CD14-positive monocyte (primary cell): Measurements from ENCODE around the gene ARHGAP11A. TPM values are rescaled to one million over a fixed set of nuclear protein-coding genes. Genes with fewer than 3 reads are reported as not detected.

Experiments used
- DNase-seq, 3 donors: peaks; one replicate each; pipeline ENCODE4 v3.0.0-alpha.2; 2011 to 2022
- H2AFZ ChIP-seq: 2 replicates; pipeline ENCODE4 v1.6.0; 2012; ENCODE audit warnings: mild to moderate bottlenecking, low read depth, low read length, inconsistent platforms; ENCODE audit not compliant: insufficient read depth, poor library complexity, severe bottlenecking
- H3K27ac ChIP-seq, 2 donors: 1 replicate in 1 of 2; 2 replicates in 1 of 2; pipeline ENCODE4 v1.5.1; 2012 to 2013; ENCODE audit warnings: low read length in 2 of 2, control low read depth in 1 of 2, inconsistent platforms in 1 of 2, low read depth in 1 of 2, mild to moderate bottlenecking in 1 of 2
- H3K27me3 ChIP-seq, 2 donors: one replicate each; pipeline versions ENCODE4 v1.6.0 to v1.6.1; 2011 to 2013; ENCODE audit warnings: low read length in 2 of 2; ENCODE audit not compliant: control insufficient read depth in 2 of 2, insufficient read depth in 2 of 2
- H3K36me3 ChIP-seq, 2 donors: replicated peaks in 1 of 2; 1 replicate in 1 of 2; 2 replicates in 1 of 2; pipeline versions ENCODE4 v1.5.1 to v1.6.1; 2012 to 2013; ENCODE audit warnings: low read length in 2 of 2, control low read depth in 1 of 2, inconsistent platforms in 1 of 2, mild to moderate bottlenecking in 1 of 2; ENCODE audit not compliant: insufficient read depth in 2 of 2, control insufficient read depth in 1 of 2
- H3K4me1 ChIP-seq, 2 donors: 1 replicate in 1 of 2; 2 replicates in 1 of 2; pipeline versions ENCODE4 v1.5.1 to v1.6.1; 2012 to 2013; ENCODE audit warnings: low read length in 2 of 2, control low read depth in 1 of 2, inconsistent platforms in 1 of 2, mild to moderate bottlenecking in 1 of 2, moderate library complexity in 1 of 2; ENCODE audit not compliant: insufficient read depth in 2 of 2, control insufficient read depth in 1 of 2
- H3K4me2 ChIP-seq: replicated peaks from 2 replicates; pipeline ENCODE3; 2012; ENCODE audit warnings: low read length, moderate library complexity, mild to moderate bottlenecking; ENCODE audit not compliant: poor library complexity, severe bottlenecking; ENCODE audit errors: extremely low read depth
- H3K4me3 ChIP-seq, 3 experiments: fragments of 200-600 bp in 1 of 3; sonication (generic) in 1 of 3; replicated peaks in 1 of 3; 1 replicate in 2 of 3; 2 replicates in 1 of 3; pipeline ENCODE4 v1.5.1; 2011 to 2013; ENCODE audit warnings: low read length in 3 of 3, mild to moderate bottlenecking in 3 of 3, control low read depth in 2 of 3, low read depth in 2 of 3, inconsistent platforms in 1 of 3, moderate library complexity in 1 of 3
- H3K79me2 ChIP-seq: 2 replicates; pipeline ENCODE4 v1.6.0; 2012; ENCODE audit warnings: mild to moderate bottlenecking, control low read depth, inconsistent platforms, low read length, moderate library complexity; ENCODE audit not compliant: insufficient read depth
- H3K9ac ChIP-seq: 2 replicates; pipeline ENCODE4 v1.6.0; 2017; ENCODE audit warnings: low read length, mild to moderate bottlenecking; ENCODE audit not compliant: insufficient read depth, poor library complexity, severe bottlenecking
- H3K9me3 ChIP-seq, 2 donors: replicated peaks in 1 of 2; 1 replicate in 1 of 2; 2 replicates in 1 of 2; pipeline versions ENCODE4 v1.5.1 to v1.6.1; 2012 to 2013; ENCODE audit warnings: low read length in 2 of 2, control low read depth in 1 of 2; ENCODE audit not compliant: control insufficient read depth in 1 of 2, insufficient read depth in 1 of 2
- H4K20me1 ChIP-seq: 2 replicates; pipeline ENCODE4 v1.6.0; 2012; ENCODE audit warnings: mild to moderate bottlenecking, low read length, control low read depth, moderate library complexity; ENCODE audit not compliant: insufficient read depth
- H3K27ac Mint-ChIP-seq, 7 donors: one replicate each; pipeline ENCODE4 v1.8.0; 2020; ENCODE audit warnings: mild to moderate bottlenecking in 7 of 7, mixed read lengths in 7 of 7, moderate library complexity in 6 of 7, inconsistent platforms in 2 of 7
- H3K27me3 Mint-ChIP-seq, 3 donors: one replicate each; pipeline ENCODE4 v1.8.0; 2021 to 2022; ENCODE audit warnings: low read depth in 3 of 3, mild to moderate bottlenecking in 3 of 3, mixed read lengths in 3 of 3, moderate library complexity in 3 of 3, inconsistent platforms in 1 of 3
- H3K36me3 Mint-ChIP-seq, 2 donors: one replicate each; pipeline ENCODE4 v1.8.0; 2020; ENCODE audit warnings: mixed read lengths in 2 of 2, inconsistent platforms in 1 of 2, mild to moderate bottlenecking in 1 of 2
- H3K4me1 Mint-ChIP-seq: one replicate; pipeline ENCODE4 v1.8.0; 2020; ENCODE audit warnings: mild to moderate bottlenecking, mixed read lengths
- H3K4me3 Mint-ChIP-seq, 2 donors: one replicate each; pipeline ENCODE4 v1.8.0; 2020; ENCODE audit warnings: mild to moderate bottlenecking in 2 of 2, mixed read lengths in 2 of 2, moderate library complexity in 1 of 2
- H3K9me3 Mint-ChIP-seq, 7 donors: one replicate each; pipeline ENCODE4 v1.8.0; 2020 to 2022; ENCODE audit warnings: mixed read lengths in 7 of 7, mild to moderate bottlenecking in 6 of 7, moderate library complexity in 6 of 7, inconsistent platforms in 2 of 7
- WGBS: methylation state at CpG from one replicate; pipeline ENCODE4 v1.1.5; 2013; ENCODE audit warnings: missing lambda C conversion rate; ENCODE audit not compliant: insufficient coverage; 5-methylcytosine and 5-hydroxymethylcytosine counted together
- intact Hi-C, 2 donors: fragments of 100-400 bp; cut with micrococcal nuclease; formaldehyde crosslinking; loops; one replicate each; pipeline versions ENCODE4 v1.15.0 to v1.15.1; 2023
- polyA plus RNA-seq, 3 donors: library from polyadenylated mRNA; depleted of rRNA in 1 of 3; unstranded in 2 of 3; stranded (reverse) in 1 of 3; fragments of 300-500 nt in 2 of 3; fragments of >200 nt in 1 of 3; fragmentation: Illumina TruSeq in 2 of 3; gene quantifications; 1 replicate in 2 of 3; 2 replicates in 1 of 3; pipeline ENCODE4 v1.2.3, GENCODE V29; 2012 to 2021
- TF ChIP-seq, protein P1 (sequence below): fragments of 200-600 bp; IDR thresholded peaks from one replicate; pipeline ENCODE4 v1.8.0; 2022; ENCODE audit warnings: antibody characterized with exemption, mild to moderate bottlenecking

ARHGAP11A gene
- polyA plus RNA-seq, 3 donors = 0.91 to 1.6 (median 1.4) TPM

DNA sequence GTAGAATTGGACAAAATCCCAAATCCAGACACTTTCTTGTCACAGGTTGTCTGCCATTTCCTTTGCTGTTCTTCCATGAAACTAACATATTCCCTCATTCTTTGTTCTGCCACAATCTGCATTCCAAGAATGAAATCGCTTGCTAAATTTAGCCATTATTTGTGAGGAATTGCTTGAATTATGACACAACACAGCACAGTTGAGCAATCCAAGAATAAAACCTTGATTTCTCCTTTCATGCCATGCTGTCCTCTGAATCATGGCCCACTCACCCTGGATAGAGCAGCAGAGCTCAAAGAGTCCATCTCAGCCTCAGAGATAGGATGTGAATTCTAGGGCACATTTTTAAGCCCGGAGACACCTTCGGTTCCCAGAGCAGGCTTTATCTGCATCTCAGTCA lies 67.3 kb downstream of the ARHGAP11A start:
- no peak overlapping the region for H3K9ac ChIP-seq
- H3K27ac ChIP-seq = no peak overlapping the region
- no peaks in the 10 kb centered on the region for H3K9me3 ChIP-seq
- H3K4me1 Mint-ChIP-seq = peaks cover 17% of the 10 kb centered on the region
- TF ChIP-seq, protein P1, sequence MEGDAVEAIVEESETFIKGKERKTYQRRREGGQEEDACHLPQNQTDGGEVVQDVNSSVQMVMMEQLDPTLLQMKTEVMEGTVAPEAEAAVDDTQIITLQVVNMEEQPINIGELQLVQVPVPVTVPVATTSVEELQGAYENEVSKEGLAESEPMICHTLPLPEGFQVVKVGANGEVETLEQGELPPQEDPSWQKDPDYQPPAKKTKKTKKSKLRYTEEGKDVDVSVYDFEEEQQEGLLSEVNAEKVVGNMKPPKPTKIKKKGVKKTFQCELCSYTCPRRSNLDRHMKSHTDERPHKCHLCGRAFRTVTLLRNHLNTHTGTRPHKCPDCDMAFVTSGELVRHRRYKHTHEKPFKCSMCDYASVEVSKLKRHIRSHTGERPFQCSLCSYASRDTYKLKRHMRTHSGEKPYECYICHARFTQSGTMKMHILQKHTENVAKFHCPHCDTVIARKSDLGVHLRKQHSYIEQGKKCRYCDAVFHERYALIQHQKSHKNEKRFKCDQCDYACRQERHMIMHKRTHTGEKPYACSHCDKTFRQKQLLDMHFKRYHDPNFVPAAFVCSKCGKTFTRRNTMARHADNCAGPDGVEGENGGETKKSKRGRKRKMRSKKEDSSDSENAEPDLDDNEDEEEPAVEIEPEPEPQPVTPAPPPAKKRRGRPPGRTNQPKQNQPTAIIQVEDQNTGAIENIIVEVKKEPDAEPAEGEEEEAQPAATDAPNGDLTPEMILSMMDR = no peak
- intact Hi-C loops = no loop called here
- H3K36me3 ChIP-seq = no peaks in the 10 kb centered on the region
- peaks cover 12 to 24% of the 10 kb centered on the region in 2 donors for H3K4me1 ChIP-seq
- H3K27me3 Mint-ChIP-seq = peaks cover 3% of the 10 kb centered on the region in 3 donors
- H3K79me2 ChIP-seq = no peaks in the 10 kb centered on the region
- H3K27ac Mint-ChIP-seq = no peak overlapping the region
- H3K36me3 Mint-ChIP-seq = peaks cover 0 to 13% of the 10 kb centered on the region in 2 donors
- H3K9me3 Mint-ChIP-seq = no peaks in the 10 kb centered on the region
- peak; percentile 2 to 51 (median 15) for DNase-seq
- H3K4me3 ChIP-seq = no peak overlapping the region
- no peak overlapping the region for H2AFZ ChIP-seq
- H3K27me3 ChIP-seq = no peaks in the 10 kb centered on the region
- H4K20me1 ChIP-seq = no peaks in the 10 kb centered on the region
- 100% methylated on average over 2 of the region's 3 CpGs for WGBS
- H3K4me2 ChIP-seq = no peak overlapping the region
- H3K4me3 Mint-ChIP-seq = no peak overlapping the region

DNA sequence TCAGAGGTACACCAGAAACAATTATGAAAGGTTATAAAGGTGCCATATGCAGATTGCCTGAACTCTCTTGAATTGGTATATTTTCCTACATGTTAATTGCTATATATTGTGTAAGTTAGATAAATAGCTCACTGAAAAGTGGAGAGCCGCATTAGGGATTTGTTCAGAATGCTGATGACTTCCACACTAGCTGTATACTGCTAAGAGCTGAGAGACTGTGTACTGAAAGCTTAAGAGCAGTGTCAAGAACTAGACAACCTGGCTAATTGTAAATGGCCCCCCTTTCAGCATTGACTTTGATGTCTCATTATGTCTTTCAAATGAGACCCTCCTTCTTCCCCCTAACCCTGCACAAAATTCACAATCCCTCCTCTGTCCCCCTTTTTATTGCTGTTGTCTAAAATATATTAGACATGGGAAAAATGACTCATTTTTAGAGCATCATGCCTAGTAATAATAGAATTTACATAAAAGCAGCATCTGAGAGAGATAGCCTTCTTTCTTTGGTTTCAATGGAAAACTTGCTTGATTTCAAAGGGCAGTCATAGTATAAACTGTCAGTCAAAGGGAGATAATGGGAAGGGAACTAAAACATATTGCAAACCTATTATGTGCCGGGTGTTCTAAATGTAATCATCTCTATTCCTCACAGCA lies 67.8 kb downstream of the ARHGAP11A start:
- TF ChIP-seq, protein P1 = no peak
- intact Hi-C loops = no loop called here

More for the DNA sequence above, 67.8 kb downstream of the ARHGAP11A start:
- WGBS = no CpG with 5 or more reads among the region's 2 CpGs
- no peak overlapping the region for H3K4me3 Mint-ChIP-seq
- peaks cover 3% of the 10 kb centered on the region in 3 donors for H3K27me3 Mint-ChIP-seq
- Histone ChIP-seq H4K20me1 (no peaks in the 10 kb centered on the region), H3K36me3 (no peaks in the 10 kb centered on the region), H3K79me2 (no peaks in the 10 kb centered on the region), H3K27me3 (no peaks in the 10 kb centered on the region), H3K4me1 (peaks cover 12 to 24% of the 10 kb centered on the region in 2 donors), H3K9me3 (no peaks in the 10 kb centered on the region), H3K9ac (no peak overlapping the region), H2AFZ (no peak overlapping the region), H3K4me3 (no peak overlapping the region), H3K4me2 (no peak overlapping the region), H3K27ac (no peak overlapping the region)
- H3K9me3 Mint-ChIP-seq = no peaks in the 10 kb centered on the region
- no peak for DNase-seq
- peaks cover 0 to 13% of the 10 kb centered on the region in 2 donors for H3K36me3 Mint-ChIP-seq
- H3K27ac Mint-ChIP-seq = no peak overlapping the region
- peaks cover 17% of the 10 kb centered on the region for H3K4me1 Mint-ChIP-seq
